Liver (tissue), 9 donors: ENCODE measurements around the gene FKRP. TPM values are rescaled to one million over a fixed set of nuclear protein-coding genes. Genes with fewer than 3 reads are reported as not detected.

Experiments used
- DNase-seq: peaks from one replicate; pipeline ENCODE4 v3.0.0-alpha.2; 2017; ENCODE audit warnings: low spot score
- H3K27ac ChIP-seq, 2 donors: one replicate each; pipeline ENCODE4 v1.7.0; 2013; ENCODE audit warnings: inconsistent platforms in 2 of 2, low read length in 2 of 2, control low read depth in 1 of 2, low read depth in 1 of 2, mild to moderate bottlenecking in 1 of 2
- H3K27me3 ChIP-seq, 4 donors: one replicate each; pipeline versions ENCODE4 v1.6.1 to v1.7.0; 2013; ENCODE audit warnings: low read length in 3 of 4, inconsistent platforms in 1 of 4, mild to moderate bottlenecking in 1 of 4, moderate library complexity in 1 of 4; ENCODE audit not compliant: control insufficient read depth in 4 of 4, insufficient read depth in 4 of 4
- H3K36me3 ChIP-seq, 4 donors: one replicate each; pipeline versions ENCODE4 v1.6.1 to v1.7.0; 2013; ENCODE audit warnings: low read length in 3 of 4, mild to moderate bottlenecking in 3 of 4, low read depth in 1 of 4, moderate library complexity in 1 of 4; ENCODE audit not compliant: control insufficient read depth in 4 of 4, insufficient read depth in 3 of 4
- H3K4me1 ChIP-seq, 4 donors: one replicate each; pipeline versions ENCODE4 v1.6.1 to v1.7.0; 2013; ENCODE audit warnings: low read length in 3 of 4, mild to moderate bottlenecking in 3 of 4, moderate library complexity in 1 of 4; ENCODE audit not compliant: control insufficient read depth in 4 of 4, insufficient read depth in 4 of 4
- H3K4me3 ChIP-seq, 3 donors: one replicate each; pipeline versions ENCODE4 v1.6.1 to v1.7.0; 2013; ENCODE audit warnings: low read length in 3 of 3, control low read depth in 1 of 3, low read depth in 1 of 3, mild to moderate bottlenecking in 1 of 3
- H3K9ac ChIP-seq, 2 donors: one replicate each; pipeline ENCODE4 v1.7.0; 2013; ENCODE audit warnings: low read length in 2 of 2, mild to moderate bottlenecking in 2 of 2, moderate library complexity in 2 of 2, control low read depth in 1 of 2, low read depth in 1 of 2
- H3K9me3 ChIP-seq, 4 donors: one replicate each; pipeline versions ENCODE4 v1.6.1 to v1.7.0; 2013; ENCODE audit warnings: low read length in 3 of 4; ENCODE audit not compliant: control insufficient read depth in 4 of 4
- EGR1 ChIP-seq, 2 donors: IDR thresholded peaks; 2 replicates each; pipeline ENCODE4 v1.6.1; 2016 to 2018; ENCODE audit warnings: antibody characterized with exemption in 2 of 2, low read depth in 2 of 2
- FOXA2 ChIP-seq: IDR thresholded peaks from 2 replicates; pipeline ENCODE4 v1.6.1; 2016; ENCODE audit warnings: antibody characterized with exemption
- HNF4A ChIP-seq, 2 donors: conservative IDR thresholded peaks; 2 replicates each; pipeline ENCODE4 v1.6.1; 2016; ENCODE audit warnings: antibody characterized with exemption in 2 of 2, mild to moderate bottlenecking in 2 of 2
- HNF4G ChIP-seq: IDR thresholded peaks from 2 replicates; pipeline ENCODE4 v1.6.1; 2016; ENCODE audit warnings: antibody characterized with exemption
- JUND ChIP-seq, 2 donors: IDR thresholded peaks; 2 replicates each; pipeline ENCODE4 v1.6.1; 2016; ENCODE audit warnings: antibody characterized with exemption in 2 of 2
- NR2F2 ChIP-seq: IDR thresholded peaks from 2 replicates; pipeline ENCODE4 v1.6.1; 2016; ENCODE audit warnings: antibody characterized with exemption
- RAD21 ChIP-seq, 2 donors: IDR thresholded peaks; 2 replicates each; pipeline ENCODE4 v1.6.1; 2016; ENCODE audit warnings: antibody characterized with exemption in 2 of 2, mild to moderate bottlenecking in 2 of 2
- RXRA ChIP-seq, 2 donors: IDR thresholded peaks; 2 replicates each; pipeline ENCODE4 v1.6.1; 2017 to 2018; ENCODE audit warnings: antibody characterized with exemption in 2 of 2, mild to moderate bottlenecking in 1 of 2
- SP1 ChIP-seq: IDR thresholded peaks from 2 replicates; pipeline ENCODE4 v1.6.1; 2018; ENCODE audit warnings: antibody characterized with exemption, mild to moderate bottlenecking
- TAF1 ChIP-seq: conservative IDR thresholded peaks from 2 replicates; pipeline ENCODE4 v1.6.1; 2016; ENCODE audit warnings: antibody characterized with exemption, mild to moderate bottlenecking
- YY1 ChIP-seq: IDR thresholded peaks from 2 replicates; pipeline ENCODE4 v1.6.1; 2016; ENCODE audit warnings: antibody characterized with exemption, mild to moderate bottlenecking
- WGBS: extraction: QIAGEN DNeasy Blood & Tissue Kit; methylation state at CpG from one replicate; pipeline ENCODE4 v1.1.7; 2013; 5-methylcytosine and 5-hydroxymethylcytosine counted together
- polyA plus RNA-seq, 2 donors: library from polyadenylated mRNA; stranded (reverse) in 1 of 2; unstranded in 1 of 2; fragments of 200-250 nt in 1 of 2; fragments of >200 nt in 1 of 2; fragmentation: Nextera tagmentation in 1 of 2; extraction: Ambion mirVana in 1 of 2; gene quantifications; one replicate each; pipeline versions ENCODE4 v1.2.1 to v1.2.3, GENCODE V29; 2013 to 2015
- total RNA-seq, 2 donors: library from RNA; depleted of rRNA; stranded (reverse); fragments of >200 nt; gene quantifications; one replicate each; pipeline ENCODE4 v1.2.3, GENCODE V29; 2014
- TF ChIP-seq, protein P1 (sequence below): IDR thresholded peaks from 2 replicates; pipeline ENCODE4 v1.6.1; 2016; ENCODE audit warnings: antibody characterized with exemption, mild to moderate bottlenecking
- TF ChIP-seq, protein P2 (sequence below): IDR thresholded peaks from 2 replicates; pipeline ENCODE4 v1.6.1; 2016; ENCODE audit warnings: antibody characterized with exemption
- TF ChIP-seq, protein P3 (sequence below): IDR thresholded peaks from 2 replicates; pipeline ENCODE4 v1.6.1; 2016; ENCODE audit warnings: antibody characterized with exemption
- TF ChIP-seq, protein P4 (sequence below): IDR thresholded peaks from 2 replicates; pipeline ENCODE4 v1.6.1; 2016; ENCODE audit warnings: antibody characterized with exemption
- TF ChIP-seq, protein P5 (sequence below): fragments of 150-350 bp; IDR thresholded peaks from 2 replicates; pipeline ENCODE4 v1.5.1; 2017; ENCODE audit warnings: improper control_type of control experiment, low read depth, low read length; ENCODE audit not compliant: missing input control
- donor health status: healthy.
- donor health status: healthy.
- donor health status: healthy.
- donor health status: healthy.
- donor health status: healthy.

The FKRP gene
- total and polyA plus RNA-seq, 4 donors = 2.5 to 11.1 (median 8.1) TPM

DNA sequence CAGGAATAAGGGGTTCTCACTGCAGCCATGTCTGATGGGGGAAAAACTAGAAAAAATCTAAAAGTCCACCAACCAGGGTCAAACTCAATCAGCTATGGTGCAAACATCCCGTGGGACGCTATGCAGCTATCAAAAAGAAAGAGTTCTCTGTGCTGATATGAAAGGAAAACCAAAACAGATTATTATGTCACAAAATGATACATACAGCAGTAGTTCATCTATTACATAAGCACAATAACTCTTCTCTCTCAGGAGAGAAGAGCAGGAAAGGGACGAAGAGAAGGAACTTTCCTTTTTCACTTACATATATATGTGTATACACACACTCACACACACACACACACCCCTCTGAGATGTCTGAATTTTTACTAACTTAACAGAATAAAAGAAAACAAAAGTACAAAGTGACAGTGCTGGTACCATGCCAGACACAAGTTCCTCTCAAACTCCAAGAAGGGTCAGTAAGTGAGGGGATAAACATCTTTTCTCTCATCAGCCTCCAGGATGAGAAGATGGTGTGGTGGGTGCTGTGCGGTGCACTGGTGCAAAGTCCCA lies 2.9 kb upstream of the FKRP start:
- no peak overlapping the region for H3K9ac ChIP-seq
- peaks cover 0 to 3% (median 0%) of the 10 kb centered on the region in 4 donors for H3K36me3 ChIP-seq
- H3K4me1 ChIP-seq = peaks cover 10 to 43% (median 29%) of the 10 kb centered on the region in 4 donors
- TF ChIP-seq, protein P1, sequence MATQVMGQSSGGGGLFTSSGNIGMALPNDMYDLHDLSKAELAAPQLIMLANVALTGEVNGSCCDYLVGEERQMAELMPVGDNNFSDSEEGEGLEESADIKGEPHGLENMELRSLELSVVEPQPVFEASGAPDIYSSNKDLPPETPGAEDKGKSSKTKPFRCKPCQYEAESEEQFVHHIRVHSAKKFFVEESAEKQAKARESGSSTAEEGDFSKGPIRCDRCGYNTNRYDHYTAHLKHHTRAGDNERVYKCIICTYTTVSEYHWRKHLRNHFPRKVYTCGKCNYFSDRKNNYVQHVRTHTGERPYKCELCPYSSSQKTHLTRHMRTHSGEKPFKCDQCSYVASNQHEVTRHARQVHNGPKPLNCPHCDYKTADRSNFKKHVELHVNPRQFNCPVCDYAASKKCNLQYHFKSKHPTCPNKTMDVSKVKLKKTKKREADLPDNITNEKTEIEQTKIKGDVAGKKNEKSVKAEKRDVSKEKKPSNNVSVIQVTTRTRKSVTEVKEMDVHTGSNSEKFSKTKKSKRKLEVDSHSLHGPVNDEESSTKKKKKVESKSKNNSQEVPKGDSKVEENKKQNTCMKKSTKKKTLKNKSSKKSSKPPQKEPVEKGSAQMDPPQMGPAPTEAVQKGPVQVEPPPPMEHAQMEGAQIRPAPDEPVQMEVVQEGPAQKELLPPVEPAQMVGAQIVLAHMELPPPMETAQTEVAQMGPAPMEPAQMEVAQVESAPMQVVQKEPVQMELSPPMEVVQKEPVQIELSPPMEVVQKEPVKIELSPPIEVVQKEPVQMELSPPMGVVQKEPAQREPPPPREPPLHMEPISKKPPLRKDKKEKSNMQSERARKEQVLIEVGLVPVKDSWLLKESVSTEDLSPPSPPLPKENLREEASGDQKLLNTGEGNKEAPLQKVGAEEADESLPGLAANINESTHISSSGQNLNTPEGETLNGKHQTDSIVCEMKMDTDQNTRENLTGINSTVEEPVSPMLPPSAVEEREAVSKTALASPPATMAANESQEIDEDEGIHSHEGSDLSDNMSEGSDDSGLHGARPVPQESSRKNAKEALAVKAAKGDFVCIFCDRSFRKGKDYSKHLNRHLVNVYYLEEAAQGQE = no peak
- TF ChIP-seq FOXA2 (no peak), YY1 (no peak), SP1 (no peak), TAF1 (no peak), HNF4A (conservative IDR thresholded peaks at IDR 0.05) (no peak), RXRA (IDR thresholded peaks at IDR 0.05) (no peak), RAD21 (IDR thresholded peaks at IDR 0.05) (no peak), EGR1 (IDR thresholded peaks at IDR 0.05; ENCODE audit: low read depth in 2 of 2) (no peak), NR2F2 (no peak), HNF4G (no peak), JUND (IDR thresholded peaks at IDR 0.05) (no peak)
- TF ChIP-seq, protein P2, sequence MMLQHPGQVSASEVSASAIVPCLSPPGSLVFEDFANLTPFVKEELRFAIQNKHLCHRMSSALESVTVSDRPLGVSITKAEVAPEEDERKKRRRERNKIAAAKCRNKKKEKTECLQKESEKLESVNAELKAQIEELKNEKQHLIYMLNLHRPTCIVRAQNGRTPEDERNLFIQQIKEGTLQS = no peak
- TF ChIP-seq, protein P3, sequence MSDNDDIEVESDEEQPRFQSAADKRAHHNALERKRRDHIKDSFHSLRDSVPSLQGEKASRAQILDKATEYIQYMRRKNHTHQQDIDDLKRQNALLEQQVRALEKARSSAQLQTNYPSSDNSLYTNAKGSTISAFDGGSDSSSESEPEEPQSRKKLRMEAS = no peak
- TF ChIP-seq, protein P4, sequence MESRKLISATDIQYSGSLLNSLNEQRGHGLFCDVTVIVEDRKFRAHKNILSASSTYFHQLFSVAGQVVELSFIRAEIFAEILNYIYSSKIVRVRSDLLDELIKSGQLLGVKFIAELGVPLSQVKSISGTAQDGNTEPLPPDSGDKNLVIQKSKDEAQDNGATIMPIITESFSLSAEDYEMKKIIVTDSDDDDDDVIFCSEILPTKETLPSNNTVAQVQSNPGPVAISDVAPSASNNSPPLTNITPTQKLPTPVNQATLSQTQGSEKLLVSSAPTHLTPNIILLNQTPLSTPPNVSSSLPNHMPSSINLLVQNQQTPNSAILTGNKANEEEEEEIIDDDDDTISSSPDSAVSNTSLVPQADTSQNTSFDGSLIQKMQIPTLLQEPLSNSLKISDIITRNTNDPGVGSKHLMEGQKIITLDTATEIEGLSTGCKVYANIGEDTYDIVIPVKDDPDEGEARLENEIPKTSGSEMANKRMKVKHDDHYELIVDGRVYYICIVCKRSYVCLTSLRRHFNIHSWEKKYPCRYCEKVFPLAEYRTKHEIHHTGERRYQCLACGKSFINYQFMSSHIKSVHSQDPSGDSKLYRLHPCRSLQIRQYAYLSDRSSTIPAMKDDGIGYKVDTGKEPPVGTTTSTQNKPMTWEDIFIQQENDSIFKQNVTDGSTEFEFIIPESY = no peak
- TF ChIP-seq, protein P5, sequence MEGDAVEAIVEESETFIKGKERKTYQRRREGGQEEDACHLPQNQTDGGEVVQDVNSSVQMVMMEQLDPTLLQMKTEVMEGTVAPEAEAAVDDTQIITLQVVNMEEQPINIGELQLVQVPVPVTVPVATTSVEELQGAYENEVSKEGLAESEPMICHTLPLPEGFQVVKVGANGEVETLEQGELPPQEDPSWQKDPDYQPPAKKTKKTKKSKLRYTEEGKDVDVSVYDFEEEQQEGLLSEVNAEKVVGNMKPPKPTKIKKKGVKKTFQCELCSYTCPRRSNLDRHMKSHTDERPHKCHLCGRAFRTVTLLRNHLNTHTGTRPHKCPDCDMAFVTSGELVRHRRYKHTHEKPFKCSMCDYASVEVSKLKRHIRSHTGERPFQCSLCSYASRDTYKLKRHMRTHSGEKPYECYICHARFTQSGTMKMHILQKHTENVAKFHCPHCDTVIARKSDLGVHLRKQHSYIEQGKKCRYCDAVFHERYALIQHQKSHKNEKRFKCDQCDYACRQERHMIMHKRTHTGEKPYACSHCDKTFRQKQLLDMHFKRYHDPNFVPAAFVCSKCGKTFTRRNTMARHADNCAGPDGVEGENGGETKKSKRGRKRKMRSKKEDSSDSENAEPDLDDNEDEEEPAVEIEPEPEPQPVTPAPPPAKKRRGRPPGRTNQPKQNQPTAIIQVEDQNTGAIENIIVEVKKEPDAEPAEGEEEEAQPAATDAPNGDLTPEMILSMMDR = no peak
- WGBS = 70% methylated on average over 4 of the region's 4 CpGs
- H3K27me3 ChIP-seq = no peaks in the 10 kb centered on the region
- DNase-seq = no peak
- H3K27ac ChIP-seq = no peak overlapping the region
- no peak overlapping the region for H3K4me3 ChIP-seq
- H3K9me3 ChIP-seq = no peaks in the 10 kb centered on the region
